Endothelial cell of umbilical vein (primary cell): ENCODE measurements around the gene IP6K2. TPM values are rescaled to one million over a fixed set of nuclear protein-coding genes. Genes with fewer than 3 reads are reported as not detected.
A peak's percentile ranks its signal among the peaks of the same experiment; 100 is the strongest.

Experiments
- BruUV-seq: library from RNA; stranded (reverse); fragments of 400-500 nt; replicated peaks from 2 replicates; lab custom pipeline; 2021; lab: Mats Ljungman, UMichigan
- CTCF ChIA-PET: fragments of 300-600, 350-600 bp; sonication (Branson Sonifier 250); formaldehyde crosslinking; loops from one replicate; lab custom pipeline; 2021; ENCODE audit warnings: antibody characterized with exemption, inconsistent platforms; lab: Charles Lee
- POLR2A ChIA-PET: fragments of 300-600, 350-600 bp; sonication (Branson Sonifier 250); formaldehyde crosslinking; loops from one replicate; lab custom pipeline; 2021; ENCODE audit warnings: antibody characterized with exemption, inconsistent platforms; lab: Charles Lee
- DNase-seq: peaks from one replicate; pipeline ENCODE4 v3.0.0-alpha.2; 2011; ENCODE audit warnings: low read depth, low spot score
- FAIRE-seq: peaks from 2 replicates; lab custom pipeline; 2011; peaks lifted over from hg19 to GRCh38; lab: Jason Lieb, UNC
- H2AFZ ChIP-seq: 2 replicates; pipeline ENCODE4 v1.6.0; 2012; ENCODE audit warnings: low read depth, low read length, control low read depth, inconsistent platforms
- H3K27ac ChIP-seq: 2 replicates; pipeline ENCODE4 v1.5.1; 2011; ENCODE audit warnings: low read depth, mild to moderate bottlenecking, control low read depth, low read length, moderate library complexity; ENCODE audit not compliant: insufficient read depth
- H3K27me3 ChIP-seq, 2 experiments: 2 replicates each; pipeline versions ENCODE4 v1.6.0 to v1.6.1; 2011; ENCODE audit warnings: low read length in 2 of 2, mixed read lengths in 1 of 2; ENCODE audit not compliant: control insufficient read depth in 2 of 2, insufficient read depth in 2 of 2
- H3K36me3 ChIP-seq, 2 experiments: 2 replicates in 1 of 2; 3 replicates in 1 of 2; pipeline ENCODE4 v1.5.1; 2011; ENCODE audit warnings: low read length in 2 of 2, mild to moderate bottlenecking in 1 of 2, moderate library complexity in 1 of 2; ENCODE audit not compliant: control insufficient read depth in 2 of 2, insufficient read depth in 2 of 2; ENCODE audit errors: extremely low read depth in 1 of 2
- H3K4me1 ChIP-seq: 3 replicates; pipeline ENCODE4 v1.5.1; 2011; ENCODE audit warnings: mild to moderate bottlenecking, low read length; ENCODE audit not compliant: control insufficient read depth, insufficient read depth; ENCODE audit errors: extremely low read depth
- H3K4me2 ChIP-seq: 2 replicates; pipeline ENCODE4 v1.6.1; 2011; ENCODE audit warnings: low read length, control low read depth, mixed read lengths; ENCODE audit not compliant: insufficient read depth
- H3K4me3 ChIP-seq, 3 experiments: fragments of 200-600 bp in 1 of 3; sonication (generic), shearing (Covaris generic) in 1 of 3; replicated peaks in 1 of 3; 2 replicates each; pipeline ENCODE4 v1.5.1; 2011 to 2016; ENCODE audit warnings: control low read depth in 3 of 3, low read length in 3 of 3, mild to moderate bottlenecking in 2 of 3, inconsistent platforms in 1 of 3, low read depth in 1 of 3, moderate library complexity in 1 of 3; ENCODE audit not compliant: insufficient read depth in 1 of 3
- H3K79me2 ChIP-seq: 2 replicates; pipeline ENCODE4 v1.6.0; 2012; ENCODE audit warnings: low read length, inconsistent platforms; ENCODE audit not compliant: control insufficient read depth, insufficient read depth
- H3K9ac ChIP-seq: replicated peaks from 2 replicates; pipeline ENCODE3; 2011; ENCODE audit warnings: low read length, control low read depth; ENCODE audit not compliant: insufficient read depth; ENCODE audit errors: extremely low read depth
- H3K9me1 ChIP-seq: replicated peaks from 3 replicates; pipeline ENCODE4 v1.6.0; 2011; ENCODE audit warnings: mild to moderate bottlenecking, low read length; ENCODE audit not compliant: control insufficient read depth, insufficient read depth; ENCODE audit errors: extremely low read depth
- H3K9me3 ChIP-seq: replicated peaks from 2 replicates; pipeline ENCODE4 v1.5.1; 2012; ENCODE audit warnings: low read length, inconsistent platforms; ENCODE audit not compliant: control insufficient read depth, insufficient read depth
- H4K20me1 ChIP-seq: replicated peaks from 2 replicates; pipeline ENCODE3; 2011; ENCODE audit warnings: mild to moderate bottlenecking, low read length; ENCODE audit not compliant: control insufficient read depth, insufficient read depth; ENCODE audit errors: extremely low read depth
- CTCF ChIP-seq, 2 donors: IDR thresholded peaks; 1 replicate in 1 of 2; 2 replicates in 1 of 2; pipeline ENCODE4 v1.5.1; 2011; ENCODE audit warnings: low read length in 2 of 2, mild to moderate bottlenecking in 2 of 2, moderate library complexity in 2 of 2, control low read depth in 1 of 2, inconsistent platforms in 1 of 2, low read depth in 1 of 2; ENCODE audit not compliant: insufficient read depth in 1 of 2; ENCODE audit errors: extremely low read depth in 1 of 2
- EZH2 ChIP-seq: IDR thresholded peaks from 2 replicates; pipeline ENCODE4 v1.6.1; 2012; ENCODE audit warnings: borderline replicate concordance, low read depth, mild to moderate bottlenecking, moderate library complexity, low read length, inconsistent platforms; ENCODE audit not compliant: severe bottlenecking
- FOS ChIP-seq: IDR thresholded peaks from 2 replicates; pipeline ENCODE4 v1.6.1; 2011; ENCODE audit warnings: mild to moderate bottlenecking, low read length, moderate library complexity, borderline replicate concordance; ENCODE audit not compliant: insufficient read depth
- GATA2 ChIP-seq: IDR thresholded peaks from 2 replicates; pipeline ENCODE4 v1.7.0; 2011; ENCODE audit warnings: low read depth, mild to moderate bottlenecking, moderate library complexity, mixed read lengths, low read length; ENCODE audit not compliant: insufficient read length, insufficient read depth
- JUN ChIP-seq: IDR thresholded peaks from 2 replicates; pipeline ENCODE4 v1.6.1; 2011; ENCODE audit warnings: borderline replicate concordance, low read depth; ENCODE audit not compliant: insufficient read length, insufficient read depth
- MAX ChIP-seq: IDR thresholded peaks from 2 replicates; pipeline ENCODE4 v1.6.1; 2011; ENCODE audit not compliant: insufficient read depth, insufficient read length
- MYC ChIP-seq: IDR thresholded peaks from one replicate; pipeline ENCODE4 v1.6.1; 2011; ENCODE audit warnings: mild to moderate bottlenecking, low read depth, low read length
- POLR2A ChIP-seq: IDR thresholded peaks from 2 replicates; pipeline ENCODE4 v1.6.1; 2012; ENCODE audit warnings: low read depth, mild to moderate bottlenecking, control low read depth, low read length
- POLR2AphosphoS5 ChIP-seq: IDR thresholded peaks from 2 replicates; pipeline ENCODE4 v1.6.1; 2012; ENCODE audit warnings: low read depth, mild to moderate bottlenecking, control low read depth, low read length, moderate library complexity; ENCODE audit not compliant: insufficient read depth
- dilution Hi-C: fragments of 300-500 bp; cut with MboI; formaldehyde crosslinking; loops from one replicate; pipeline ENCODE4 v1.15.0; 2019; ENCODE audit warnings: low sequenced_read_pairs; ENCODE audit not compliant: extremely low pct_ligation_motif_present
- intact Hi-C: fragments of 100-400 bp; cut with micrococcal nuclease; formaldehyde crosslinking; loops from one replicate; pipeline ENCODE4 v1.10.0; 2022
- polyA plus RNA-seq, 4 experiments: library from polyadenylated mRNA; depleted of rRNA in 3 of 4; stranded (reverse) in 3 of 4; unstranded in 1 of 4; fragments of >200 nt; gene quantifications; 2 replicates each; pipeline versions ENCODE4 v1.2.1 to v1.2.3, GENCODE V29; 2011 to 2012; ENCODE audit warnings: missing spikeins in 1 of 4
- total RNA-seq: library from RNA; stranded (reverse); gene quantifications from 2 replicates; pipeline ENCODE4 v1.2.3, GENCODE V29; 2021

Gene IP6K2
- total and polyA plus RNA-seq, 2 donors (not counting 3 experiments of a cell fraction or from before 2014, with no cell fraction given) = 81.8 to 143 TPM

- no TSS peak for BruUV-seq
- CTCF ChIA-PET = interaction anchor here (0.7 to 5.1 kb wide), 6 partner anchors 12 to 256 kb away, joined by 3 to 32 read pairs (median 3); partner anchors contain the start of genes NCKIPSD, PFKFB4 and SLC26A6
- peak overlapping the region; percentile 22 for H3K9ac ChIP-seq
These were observed 60.8 kb downstream of the IP6K2 start for GRCh38 chr3:48656061-48656840.

More at GRCh38 chr3:48656061-48656840, 60.8 kb downstream of the IP6K2 start:
- no peaks in the 10 kb centered on the region for H3K79me2 ChIP-seq
- H3K27me3 ChIP-seq = no peaks in the 10 kb centered on the region
- TF ChIP-seq POLR2AphosphoS5 (peak; percentile 62), MAX (no peak), FOS (no peak), POLR2A (no peak), MYC (peak; percentile 19), EZH2 (no peak), CTCF (IDR thresholded peaks at IDR 0.05; ENCODE audit: extremely low read depth in 1 of 2, insufficient read depth in 1 of 2, low read depth in 1 of 2, low read length in 2 of 2) (peak; percentile 75 to 85), GATA2 (no peak), JUN (no peak)
- peak; percentile 73 for DNase-seq
- no peaks in the 10 kb centered on the region for H3K9me3 ChIP-seq
- H3K4me3 ChIP-seq = peak overlapping the region; percentile 8 to 46 (median 18)
- intact Hi-C loops (loop anchor here (1.0 to 2.0 kb wide), 5 partner anchors 21 to 255 kb away; partner anchors contain the start of genes SLC26A6 and UQCRC1), dilution Hi-C loops (no loop called here)
- no peaks in the 10 kb centered on the region for H3K36me3 ChIP-seq
- POLR2A ChIA-PET = interaction anchor here (1.0 kb wide), 1 partner anchor 21 kb away, joined by 6 read pairs; the partner anchor contains the start of gene SLC26A6
- H2AFZ ChIP-seq = peak overlapping the region; percentile 92
- H3K4me2 ChIP-seq = peak overlapping the region; percentile 35
- H3K9me1 ChIP-seq = no peaks in the 10 kb centered on the region
- no peaks in the 10 kb centered on the region for H4K20me1 ChIP-seq
- H3K4me1 ChIP-seq = peaks cover 7% of the 10 kb centered on the region
- H3K27ac ChIP-seq = no peak overlapping the region
- peak; percentile 82 for FAIRE-seq
